OCI-LY1 (cell line): ENCODE measurements around the gene CDH6.

Experiments
- H2AFZ ChIP-seq: fragments of 200-600 bp; sonication (generic), shearing (Covaris generic); 2 replicates; pipeline ENCODE4 v1.6.0; 2014; ENCODE audit warnings: antibody characterized with exemption, mild to moderate bottlenecking, low read length
- H3F3A ChIP-seq: fragments of 200-600 bp; sonication (generic), shearing (Covaris generic); 2 replicates; pipeline ENCODE4 v1.6.0; 2014; ENCODE audit warnings: mild to moderate bottlenecking, antibody characterized with exemption, low read length, moderate library complexity; ENCODE audit not compliant: insufficient read depth
- H3K27ac ChIP-seq: fragments of 200-600 bp; sonication (generic); 2 replicates; pipeline ENCODE4 v1.5.1; 2014; ENCODE audit warnings: low read length, mixed run types, mild to moderate bottlenecking, low read depth; ENCODE audit not compliant: poor library complexity, severe bottlenecking
- H3K27me3 ChIP-seq: fragments of 200-600 bp; sonication (generic); 2 replicates; pipeline ENCODE4 v1.6.0; 2014; ENCODE audit warnings: antibody characterized with exemption, mild to moderate bottlenecking, low read length, moderate library complexity; ENCODE audit not compliant: insufficient read depth
- H3K36me3 ChIP-seq: fragments of 200-600 bp; sonication (generic); 2 replicates; pipeline ENCODE4 v1.6.1; 2014; ENCODE audit warnings: mild to moderate bottlenecking, antibody characterized with exemption, low read length, moderate library complexity, mixed read lengths; ENCODE audit not compliant: insufficient read depth
- H3K4me1 ChIP-seq: fragments of 200-600 bp; sonication (generic); 2 replicates; pipeline ENCODE4 v1.5.1; 2014; ENCODE audit warnings: mild to moderate bottlenecking, low read length, moderate library complexity; ENCODE audit not compliant: insufficient read depth, severe bottlenecking
- H3K4me2 ChIP-seq: fragments of 200-600 bp; sonication (generic), shearing (Covaris generic); 2 replicates; pipeline ENCODE4 v1.6.1; 2014; ENCODE audit warnings: low read length
- H3K4me3 ChIP-seq: fragments of 200-600 bp; sonication (generic); 2 replicates; pipeline ENCODE4 v1.5.1; 2014; ENCODE audit warnings: low read length, low read depth, mild to moderate bottlenecking, mixed read lengths; ENCODE audit not compliant: poor library complexity, severe bottlenecking
- H3K79me2 ChIP-seq: fragments of 200-600 bp; shearing (Covaris generic); 2 replicates; pipeline ENCODE4 v1.6.1; 2016; ENCODE audit warnings: mixed run types, low read length, mixed read lengths; ENCODE audit not compliant: insufficient read depth
- H3K9ac ChIP-seq: fragments of 200-600 bp; sonication (generic), shearing (Covaris generic); 2 replicates; pipeline ENCODE4 v1.6.1; 2014; ENCODE audit warnings: mild to moderate bottlenecking, low read length, mixed read lengths
- H3K9me2 ChIP-seq: fragments of 200-600 bp; sonication (generic), shearing (Covaris generic); 2 replicates; pipeline ENCODE4 v1.6.1; 2014; ENCODE audit warnings: low read depth, mild to moderate bottlenecking, low read length, mixed read lengths
- H3K9me3 ChIP-seq: fragments of 200-600 bp; shearing (Covaris generic); 2 replicates; pipeline ENCODE4 v1.6.1; 2014; ENCODE audit warnings: low read length, mixed read lengths
- H4K20me1 ChIP-seq: fragments of 200-600 bp; sonication (generic), shearing (Covaris generic); 2 replicates; pipeline ENCODE4 v1.6.0; 2016; ENCODE audit warnings: mild to moderate bottlenecking, low read length; ENCODE audit not compliant: insufficient read depth
- EZH2 ChIP-seq: fragments of 200-600 bp; sonication (generic), shearing (Covaris generic); IDR thresholded peaks from 2 replicates; pipeline ENCODE4 v1.8.0; 2017; ENCODE audit warnings: borderline replicate concordance, mixed run types, mild to moderate bottlenecking, antibody characterized with exemption, low read length, moderate library complexity, mixed read lengths
- TF ChIP-seq, protein P1 (sequence below): fragments of 200-600 bp; sonication (generic), shearing (Covaris generic); IDR thresholded peaks from 2 replicates; pipeline ENCODE4 v1.5.1; 2017; ENCODE audit warnings: mild to moderate bottlenecking, antibody characterized with exemption, low read length, moderate library complexity, mixed read lengths

The CDH6 gene

DNA sequence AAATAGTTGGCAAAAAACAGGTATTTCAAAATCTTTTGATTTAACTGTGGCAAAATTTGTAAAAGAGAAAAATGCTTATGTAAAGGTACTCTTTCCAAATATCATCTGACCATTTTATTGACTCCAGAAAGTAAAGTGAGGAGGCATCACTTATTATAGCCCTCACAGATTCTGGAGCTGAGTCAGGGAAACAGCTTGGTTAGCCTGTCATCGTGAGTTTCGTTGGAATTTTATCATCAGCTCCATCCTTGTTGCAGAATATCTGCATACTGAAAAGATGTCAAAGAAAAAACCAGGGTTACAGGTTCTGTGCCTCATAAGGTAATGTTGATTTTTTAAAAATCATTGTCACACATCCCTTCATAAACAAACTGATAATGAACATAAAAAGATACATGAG lies 74.8 kb downstream of the CDH6 start:
- no peak overlapping the region for H3K27ac ChIP-seq
- no peak overlapping the region for H3K9ac ChIP-seq
- no peaks in the 10 kb centered on the region for H3K27me3 ChIP-seq
- no peaks in the 10 kb centered on the region for H3K79me2 ChIP-seq
- H3K4me2 ChIP-seq = no peak overlapping the region
- no peaks in the 10 kb centered on the region for H3K9me2 ChIP-seq
- no peaks in the 10 kb centered on the region for H3K36me3 ChIP-seq
- H4K20me1 ChIP-seq = no peaks in the 10 kb centered on the region
- TF ChIP-seq, protein P1, sequence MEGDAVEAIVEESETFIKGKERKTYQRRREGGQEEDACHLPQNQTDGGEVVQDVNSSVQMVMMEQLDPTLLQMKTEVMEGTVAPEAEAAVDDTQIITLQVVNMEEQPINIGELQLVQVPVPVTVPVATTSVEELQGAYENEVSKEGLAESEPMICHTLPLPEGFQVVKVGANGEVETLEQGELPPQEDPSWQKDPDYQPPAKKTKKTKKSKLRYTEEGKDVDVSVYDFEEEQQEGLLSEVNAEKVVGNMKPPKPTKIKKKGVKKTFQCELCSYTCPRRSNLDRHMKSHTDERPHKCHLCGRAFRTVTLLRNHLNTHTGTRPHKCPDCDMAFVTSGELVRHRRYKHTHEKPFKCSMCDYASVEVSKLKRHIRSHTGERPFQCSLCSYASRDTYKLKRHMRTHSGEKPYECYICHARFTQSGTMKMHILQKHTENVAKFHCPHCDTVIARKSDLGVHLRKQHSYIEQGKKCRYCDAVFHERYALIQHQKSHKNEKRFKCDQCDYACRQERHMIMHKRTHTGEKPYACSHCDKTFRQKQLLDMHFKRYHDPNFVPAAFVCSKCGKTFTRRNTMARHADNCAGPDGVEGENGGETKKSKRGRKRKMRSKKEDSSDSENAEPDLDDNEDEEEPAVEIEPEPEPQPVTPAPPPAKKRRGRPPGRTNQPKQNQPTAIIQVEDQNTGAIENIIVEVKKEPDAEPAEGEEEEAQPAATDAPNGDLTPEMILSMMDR = no peak
- no peak for TF ChIP-seq EZH2
- H3K9me3 ChIP-seq = no peaks in the 10 kb centered on the region
- H3K4me1 ChIP-seq = no peaks in the 10 kb centered on the region
- H2AFZ ChIP-seq = no peak overlapping the region
- H3K4me3 ChIP-seq = no peak overlapping the region
- H3F3A ChIP-seq = no peaks in the 10 kb centered on the region

DNA sequence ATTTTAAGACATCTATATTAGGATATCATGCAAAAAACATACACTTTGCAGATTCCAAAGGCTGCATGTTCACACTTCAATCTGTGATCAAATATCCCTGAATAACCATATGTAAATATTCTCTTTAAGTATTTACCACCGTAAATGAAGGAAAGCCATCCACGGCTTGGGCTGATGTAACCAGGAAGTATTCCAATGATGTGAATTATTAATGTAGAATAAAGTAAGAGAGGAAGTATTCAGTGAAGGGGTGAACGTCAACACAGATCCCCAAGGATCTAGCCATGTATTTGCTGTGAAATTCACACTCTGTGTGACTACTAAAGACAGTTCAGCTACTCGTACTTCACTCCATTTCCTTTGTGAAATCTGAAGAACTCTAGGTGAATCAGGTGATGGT lies 75.2 kb downstream of the CDH6 start:
- no peak overlapping the region for H3K4me2 ChIP-seq
- H3K9me2 ChIP-seq = no peaks in the 10 kb centered on the region
- no peaks in the 10 kb centered on the region for H4K20me1 ChIP-seq
- no peak overlapping the region for H2AFZ ChIP-seq
- no peaks in the 10 kb centered on the region for H3F3A ChIP-seq
- H3K9me3 ChIP-seq = no peaks in the 10 kb centered on the region
- no peak overlapping the region for H3K4me3 ChIP-seq
- no peaks in the 10 kb centered on the region for H3K27me3 ChIP-seq
- no peaks in the 10 kb centered on the region for H3K36me3 ChIP-seq
- H3K9ac ChIP-seq = no peak overlapping the region
- TF ChIP-seq, protein P1 = no peak
- no peak for TF ChIP-seq EZH2
- H3K4me1 ChIP-seq = no peaks in the 10 kb centered on the region
- H3K27ac ChIP-seq = no peak overlapping the region
- H3K79me2 ChIP-seq = no peaks in the 10 kb centered on the region

DNA sequence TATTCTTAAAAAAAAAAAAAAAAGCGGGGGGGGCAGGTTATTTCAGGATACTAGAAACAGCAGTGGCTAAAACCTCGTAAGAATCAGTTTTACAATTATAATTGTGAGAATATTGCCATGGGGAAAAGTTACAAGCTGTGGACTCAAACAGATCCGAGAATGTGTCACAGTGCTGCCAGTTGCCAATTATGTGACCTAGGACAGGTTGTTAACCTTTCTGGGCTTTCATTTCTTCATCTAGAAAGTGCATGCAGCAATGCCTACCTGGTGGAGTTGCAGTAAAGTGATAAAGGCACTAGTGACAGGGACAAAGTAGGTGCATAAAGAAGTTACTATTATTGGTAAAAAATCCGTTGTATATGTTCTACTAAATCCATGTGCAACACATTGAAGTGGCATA lies 75.8 kb downstream of the CDH6 start:
- no peaks in the 10 kb centered on the region for H3K9me3 ChIP-seq
- H3K36me3 ChIP-seq = no peaks in the 10 kb centered on the region
- H3K4me2 ChIP-seq = no peak overlapping the region
- no peak overlapping the region for H3K4me3 ChIP-seq
- TF ChIP-seq EZH2 = no peak
- TF ChIP-seq, protein P1 = no peak
- no peak overlapping the region for H3K27ac ChIP-seq
- H3K9me2 ChIP-seq = no peaks in the 10 kb centered on the region
- no peaks in the 10 kb centered on the region for H3K4me1 ChIP-seq
- no peak overlapping the region for H3K9ac ChIP-seq
- H3F3A ChIP-seq = no peaks in the 10 kb centered on the region
- H4K20me1 ChIP-seq = no peaks in the 10 kb centered on the region
- H2AFZ ChIP-seq = no peak overlapping the region
- no peaks in the 10 kb centered on the region for H3K27me3 ChIP-seq
- no peaks in the 10 kb centered on the region for H3K79me2 ChIP-seq
